ENCODE data around the gene TRMT2B. TPM values are rescaled to one million over a fixed set of nuclear protein-coding genes. Genes with fewer than 3 reads are reported as not detected.

TRMT2B gene
- total RNA-seq, 2 experiments from 2014 or later: 24.8 to 25.3 TPM

Other genes with a start within 250 kb of the TRMT2B start
- gene CSTF2, start 231.7 kb downstream of the TRMT2B start, total RNA-seq (2014; rRNA removed; shearing (Covaris generic)): 26.5 and 30.4 TPM in 2 replicates
- gene CSTF2, start 231.7 kb downstream of the TRMT2B start, total RNA-seq (2022): 30.0 and 32.6 TPM in 2 replicates
- gene NOX1, start 177.8 kb downstream of the TRMT2B start, total RNA-seq (2014; rRNA removed; shearing (Covaris generic)): 0.05 TPM in 1 of 2 replicates, not detected in the other
- gene NOX1, start 177.8 kb downstream of the TRMT2B start, total RNA-seq (2022): not detected in 2 replicates
- 5.8 and 6.4 TPM in 2 replicates for gene XKRX, start 123.2 kb downstream of the TRMT2B start, total RNA-seq (2014; rRNA removed; shearing (Covaris generic))
- 8.4 and 11.8 TPM in 2 replicates for gene XKRX, start 123.2 kb downstream of the TRMT2B start, total RNA-seq (2022)
- not detected in 2 replicates for gene ARL13A, start 82.4 kb downstream of the TRMT2B start, total RNA-seq (2014; rRNA removed; shearing (Covaris generic))
- gene ARL13A, start 82.4 kb downstream of the TRMT2B start, total RNA-seq (2022): not detected in 2 replicates
- gene TMEM35A, start 26.8 kb upstream of the TRMT2B start, total RNA-seq (2014; rRNA removed; shearing (Covaris generic)): not detected in 2 replicates
- not detected in 2 replicates for gene TMEM35A, start 26.8 kb upstream of the TRMT2B start, total RNA-seq (2022)
- gene CENPI, start 46.1 kb upstream of the TRMT2B start, total RNA-seq (2014; rRNA removed; shearing (Covaris generic)): 27.7 and 28.4 TPM in 2 replicates
- 45.5 and 47.4 TPM in 2 replicates for gene CENPI, start 46.1 kb upstream of the TRMT2B start, total RNA-seq (2022)
- gene DRP2, start 167.7 kb upstream of the TRMT2B start, total RNA-seq (2014; rRNA removed; shearing (Covaris generic)): 0.64 and 0.82 TPM in 2 replicates
- gene DRP2, start 167.7 kb upstream of the TRMT2B start, total RNA-seq (2022): 0.93 and 0.96 TPM in 2 replicates
- gene TAF7L, start 239.2 kb upstream of the TRMT2B start, total RNA-seq (2014; rRNA removed; shearing (Covaris generic)): not detected in 2 replicates
- gene TAF7L, start 239.2 kb upstream of the TRMT2B start, total RNA-seq (2022): not detected in 2 replicates

All from OCI-LY7 (cell line).